CD14-positive monocyte (primary cell): ENCODE results near the gene TYROBP. TPM values are rescaled to one million over a fixed set of nuclear protein-coding genes. Genes with fewer than 3 reads are reported as not detected.

Experiments
- DNase-seq, 3 donors: peaks; one replicate each; pipeline ENCODE4 v3.0.0-alpha.2; 2011 to 2022
- H2AFZ ChIP-seq: 2 replicates; pipeline ENCODE4 v1.6.0; 2012; ENCODE audit warnings: mild to moderate bottlenecking, low read depth, low read length, inconsistent platforms; ENCODE audit not compliant: insufficient read depth, poor library complexity, severe bottlenecking
- H3K27ac ChIP-seq, 2 donors: 1 replicate in 1 of 2; 2 replicates in 1 of 2; pipeline ENCODE4 v1.5.1; 2012 to 2013; ENCODE audit warnings: low read length in 2 of 2, control low read depth in 1 of 2, inconsistent platforms in 1 of 2, low read depth in 1 of 2, mild to moderate bottlenecking in 1 of 2
- H3K27me3 ChIP-seq, 2 donors: one replicate each; pipeline versions ENCODE4 v1.6.0 to v1.6.1; 2011 to 2013; ENCODE audit warnings: low read length in 2 of 2; ENCODE audit not compliant: control insufficient read depth in 2 of 2, insufficient read depth in 2 of 2
- H3K36me3 ChIP-seq, 2 donors: replicated peaks in 1 of 2; 1 replicate in 1 of 2; 2 replicates in 1 of 2; pipeline versions ENCODE4 v1.5.1 to v1.6.1; 2012 to 2013; ENCODE audit warnings: low read length in 2 of 2, control low read depth in 1 of 2, inconsistent platforms in 1 of 2, mild to moderate bottlenecking in 1 of 2; ENCODE audit not compliant: insufficient read depth in 2 of 2, control insufficient read depth in 1 of 2
- H3K4me1 ChIP-seq, 2 donors: 1 replicate in 1 of 2; 2 replicates in 1 of 2; pipeline versions ENCODE4 v1.5.1 to v1.6.1; 2012 to 2013; ENCODE audit warnings: low read length in 2 of 2, control low read depth in 1 of 2, inconsistent platforms in 1 of 2, mild to moderate bottlenecking in 1 of 2, moderate library complexity in 1 of 2; ENCODE audit not compliant: insufficient read depth in 2 of 2, control insufficient read depth in 1 of 2
- H3K4me2 ChIP-seq: replicated peaks from 2 replicates; pipeline ENCODE3; 2012; ENCODE audit warnings: low read length, moderate library complexity, mild to moderate bottlenecking; ENCODE audit not compliant: poor library complexity, severe bottlenecking; ENCODE audit errors: extremely low read depth
- H3K4me3 ChIP-seq, 3 experiments: fragments of 200-600 bp in 1 of 3; sonication (generic) in 1 of 3; replicated peaks in 1 of 3; 1 replicate in 2 of 3; 2 replicates in 1 of 3; pipeline ENCODE4 v1.5.1; 2011 to 2013; ENCODE audit warnings: low read length in 3 of 3, mild to moderate bottlenecking in 3 of 3, control low read depth in 2 of 3, low read depth in 2 of 3, inconsistent platforms in 1 of 3, moderate library complexity in 1 of 3
- H3K79me2 ChIP-seq: 2 replicates; pipeline ENCODE4 v1.6.0; 2012; ENCODE audit warnings: mild to moderate bottlenecking, control low read depth, inconsistent platforms, low read length, moderate library complexity; ENCODE audit not compliant: insufficient read depth
- H3K9ac ChIP-seq: 2 replicates; pipeline ENCODE4 v1.6.0; 2017; ENCODE audit warnings: low read length, mild to moderate bottlenecking; ENCODE audit not compliant: insufficient read depth, poor library complexity, severe bottlenecking
- H3K9me3 ChIP-seq, 2 donors: replicated peaks in 1 of 2; 1 replicate in 1 of 2; 2 replicates in 1 of 2; pipeline versions ENCODE4 v1.5.1 to v1.6.1; 2012 to 2013; ENCODE audit warnings: low read length in 2 of 2, control low read depth in 1 of 2; ENCODE audit not compliant: control insufficient read depth in 1 of 2, insufficient read depth in 1 of 2
- H4K20me1 ChIP-seq: 2 replicates; pipeline ENCODE4 v1.6.0; 2012; ENCODE audit warnings: mild to moderate bottlenecking, low read length, control low read depth, moderate library complexity; ENCODE audit not compliant: insufficient read depth
- H3K27ac Mint-ChIP-seq, 7 donors: one replicate each; pipeline ENCODE4 v1.8.0; 2020; ENCODE audit warnings: mild to moderate bottlenecking in 7 of 7, mixed read lengths in 7 of 7, moderate library complexity in 6 of 7, inconsistent platforms in 2 of 7
- H3K27me3 Mint-ChIP-seq, 3 donors: one replicate each; pipeline ENCODE4 v1.8.0; 2021 to 2022; ENCODE audit warnings: low read depth in 3 of 3, mild to moderate bottlenecking in 3 of 3, mixed read lengths in 3 of 3, moderate library complexity in 3 of 3, inconsistent platforms in 1 of 3
- H3K36me3 Mint-ChIP-seq, 2 donors: one replicate each; pipeline ENCODE4 v1.8.0; 2020; ENCODE audit warnings: mixed read lengths in 2 of 2, inconsistent platforms in 1 of 2, mild to moderate bottlenecking in 1 of 2
- H3K4me1 Mint-ChIP-seq: one replicate; pipeline ENCODE4 v1.8.0; 2020; ENCODE audit warnings: mild to moderate bottlenecking, mixed read lengths
- H3K4me3 Mint-ChIP-seq, 2 donors: one replicate each; pipeline ENCODE4 v1.8.0; 2020; ENCODE audit warnings: mild to moderate bottlenecking in 2 of 2, mixed read lengths in 2 of 2, moderate library complexity in 1 of 2
- H3K9me3 Mint-ChIP-seq, 7 donors: one replicate each; pipeline ENCODE4 v1.8.0; 2020 to 2022; ENCODE audit warnings: mixed read lengths in 7 of 7, mild to moderate bottlenecking in 6 of 7, moderate library complexity in 6 of 7, inconsistent platforms in 2 of 7
- WGBS: methylation state at CpG from one replicate; pipeline ENCODE4 v1.1.5; 2013; ENCODE audit warnings: missing lambda C conversion rate; ENCODE audit not compliant: insufficient coverage; 5-methylcytosine and 5-hydroxymethylcytosine counted together
- intact Hi-C, 2 donors: fragments of 100-400 bp; cut with micrococcal nuclease; formaldehyde crosslinking; loops; one replicate each; pipeline versions ENCODE4 v1.15.0 to v1.15.1; 2023
- polyA plus RNA-seq, 3 donors: library from polyadenylated mRNA; depleted of rRNA in 1 of 3; unstranded in 2 of 3; stranded (reverse) in 1 of 3; fragments of 300-500 nt in 2 of 3; fragments of >200 nt in 1 of 3; fragmentation: Illumina TruSeq in 2 of 3; gene quantifications; 1 replicate in 2 of 3; 2 replicates in 1 of 3; pipeline ENCODE4 v1.2.3, GENCODE V29; 2012 to 2021
- TF ChIP-seq, protein P1 (sequence below): fragments of 200-600 bp; IDR thresholded peaks from one replicate; pipeline ENCODE4 v1.8.0; 2022; ENCODE audit warnings: antibody characterized with exemption, mild to moderate bottlenecking

The TYROBP gene
- polyA plus RNA-seq, 3 donors: 3,224 to 6,141 (median 5,182) TPM

- peaks cover 11 to 12% (median 12%) of the 10 kb centered on the region in 3 donors for H3K27me3 Mint-ChIP-seq
- Histone ChIP-seq H2AFZ (no peak overlapping the region), H4K20me1 (peaks cover 28% of the 10 kb centered on the region), H3K4me3 (no peak overlapping the region), H3K4me2 (no peak overlapping the region), H3K36me3 (peaks cover 16 to 24% of the 10 kb centered on the region in 2 donors), H3K79me2 (no peaks in the 10 kb centered on the region), H3K27ac (no peak overlapping the region), H3K9ac (no peak overlapping the region), H3K27me3 (peaks cover 0 to 7% of the 10 kb centered on the region in 2 donors), H3K9me3 (no peaks in the 10 kb centered on the region), H3K4me1 (peaks cover 0 to 5% of the 10 kb centered on the region in 2 donors)
- WGBS: 60% methylated on average over 1 of the region's 2 CpGs
- TF ChIP-seq, protein P1, sequence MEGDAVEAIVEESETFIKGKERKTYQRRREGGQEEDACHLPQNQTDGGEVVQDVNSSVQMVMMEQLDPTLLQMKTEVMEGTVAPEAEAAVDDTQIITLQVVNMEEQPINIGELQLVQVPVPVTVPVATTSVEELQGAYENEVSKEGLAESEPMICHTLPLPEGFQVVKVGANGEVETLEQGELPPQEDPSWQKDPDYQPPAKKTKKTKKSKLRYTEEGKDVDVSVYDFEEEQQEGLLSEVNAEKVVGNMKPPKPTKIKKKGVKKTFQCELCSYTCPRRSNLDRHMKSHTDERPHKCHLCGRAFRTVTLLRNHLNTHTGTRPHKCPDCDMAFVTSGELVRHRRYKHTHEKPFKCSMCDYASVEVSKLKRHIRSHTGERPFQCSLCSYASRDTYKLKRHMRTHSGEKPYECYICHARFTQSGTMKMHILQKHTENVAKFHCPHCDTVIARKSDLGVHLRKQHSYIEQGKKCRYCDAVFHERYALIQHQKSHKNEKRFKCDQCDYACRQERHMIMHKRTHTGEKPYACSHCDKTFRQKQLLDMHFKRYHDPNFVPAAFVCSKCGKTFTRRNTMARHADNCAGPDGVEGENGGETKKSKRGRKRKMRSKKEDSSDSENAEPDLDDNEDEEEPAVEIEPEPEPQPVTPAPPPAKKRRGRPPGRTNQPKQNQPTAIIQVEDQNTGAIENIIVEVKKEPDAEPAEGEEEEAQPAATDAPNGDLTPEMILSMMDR: no peak
- no peak for DNase-seq
- H3K27ac Mint-ChIP-seq: no peak overlapping the region
- H3K4me3 Mint-ChIP-seq: no peak overlapping the region
- intact Hi-C loops: loop anchor here in 1 of 2 donors (2.0 kb wide), 1 partner anchor 15 kb away; no protein-coding TSS in a partner anchor
- H3K4me1 Mint-ChIP-seq: peaks cover 12% of the 10 kb centered on the region
- H3K9me3 Mint-ChIP-seq: peaks cover 0 to 2% (median 0%) of the 10 kb centered on the region in 7 donors
- H3K36me3 Mint-ChIP-seq: peaks cover 25 to 28% of the 10 kb centered on the region in 2 donors
Observed at GRCh38 chr19:35883882-35884281, 24.2 kb downstream of the TYROBP start.

DNA sequence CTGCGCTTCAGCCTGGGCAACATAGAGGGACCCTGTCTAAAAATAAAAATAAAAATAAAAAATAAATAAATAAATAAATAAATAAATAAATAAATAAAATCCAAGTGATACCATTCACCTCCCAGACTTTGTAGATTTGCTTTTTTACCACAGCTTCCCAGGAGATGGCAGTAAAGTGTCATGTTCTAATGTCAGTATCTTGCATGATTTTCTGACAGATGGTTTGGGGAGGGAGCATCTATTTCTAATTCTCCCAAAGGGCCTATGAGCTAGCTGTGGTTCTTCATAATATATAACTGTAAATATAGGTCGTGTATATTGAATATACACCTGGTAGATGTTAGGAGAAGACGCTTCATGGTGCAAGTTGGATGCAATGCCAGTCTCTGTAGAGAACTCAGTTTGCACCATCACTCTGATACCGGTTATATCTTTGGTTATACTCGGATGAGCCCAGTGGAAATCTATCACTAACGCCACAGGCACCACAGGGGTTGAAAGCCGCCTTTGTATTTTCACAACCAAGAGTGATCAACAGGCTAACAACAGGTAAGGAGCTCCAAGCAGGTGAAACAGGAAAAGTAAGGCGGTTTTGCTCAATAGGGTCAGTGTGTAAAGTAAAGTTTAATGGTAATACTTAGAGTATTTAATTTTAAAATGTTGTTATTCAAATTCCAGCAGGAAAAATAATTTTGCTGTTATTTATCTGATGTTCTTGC is 25.8 kb downstream of the TYROBP start:
- no peaks in the 10 kb centered on the region for H3K9me3 ChIP-seq
- Mint-ChIP-seq H3K27me3 (peaks cover 17 to 24% (median 18%) of the 10 kb centered on the region in 3 donors), H3K4me3 (no peak overlapping the region), H3K4me1 (peaks cover 12% of the 10 kb centered on the region), H3K9me3 (peaks cover 0 to 2% (median 0%) of the 10 kb centered on the region in 7 donors), H3K36me3 (peaks cover 11 to 12% of the 10 kb centered on the region in 2 donors), H3K27ac (peak overlapping the region in 1 of 7 donors; percentile 68)
- no peak overlapping the region for H3K4me3 ChIP-seq
- no peaks in the 10 kb centered on the region for H3K79me2 ChIP-seq
- no peak overlapping the region for H2AFZ ChIP-seq
- H3K4me2 ChIP-seq: no peak overlapping the region
- no peak overlapping the region for H3K9ac ChIP-seq
- H3K27me3 ChIP-seq: peaks cover 0 to 16% of the 10 kb centered on the region in 2 donors
- peak; percentile 59 to 66 (median 63) for DNase-seq
- intact Hi-C loops: loop anchor here (1.0 to 2.0 kb wide), 2 partner anchors 17 to 49 kb away; no protein-coding TSS in a partner anchor
- 39% methylated on average over 4 of the region's 8 CpGs for WGBS
- peaks cover 0 to 5% of the 10 kb centered on the region in 2 donors for H3K4me1 ChIP-seq
- peaks cover 4 to 8% of the 10 kb centered on the region in 2 donors for H3K36me3 ChIP-seq
- TF ChIP-seq, protein P1: peak; percentile 76
- peaks cover 13% of the 10 kb centered on the region for H4K20me1 ChIP-seq
- no peak overlapping the region for H3K27ac ChIP-seq
